ENCODE measurements around the gene PLPPR1. TPM values are rescaled to one million over a fixed set of nuclear protein-coding genes. Genes with fewer than 3 reads are reported as not detected.

PLPPR1 gene
- total RNA-seq, 2 experiments from 2014 or later: not detected

DNA sequence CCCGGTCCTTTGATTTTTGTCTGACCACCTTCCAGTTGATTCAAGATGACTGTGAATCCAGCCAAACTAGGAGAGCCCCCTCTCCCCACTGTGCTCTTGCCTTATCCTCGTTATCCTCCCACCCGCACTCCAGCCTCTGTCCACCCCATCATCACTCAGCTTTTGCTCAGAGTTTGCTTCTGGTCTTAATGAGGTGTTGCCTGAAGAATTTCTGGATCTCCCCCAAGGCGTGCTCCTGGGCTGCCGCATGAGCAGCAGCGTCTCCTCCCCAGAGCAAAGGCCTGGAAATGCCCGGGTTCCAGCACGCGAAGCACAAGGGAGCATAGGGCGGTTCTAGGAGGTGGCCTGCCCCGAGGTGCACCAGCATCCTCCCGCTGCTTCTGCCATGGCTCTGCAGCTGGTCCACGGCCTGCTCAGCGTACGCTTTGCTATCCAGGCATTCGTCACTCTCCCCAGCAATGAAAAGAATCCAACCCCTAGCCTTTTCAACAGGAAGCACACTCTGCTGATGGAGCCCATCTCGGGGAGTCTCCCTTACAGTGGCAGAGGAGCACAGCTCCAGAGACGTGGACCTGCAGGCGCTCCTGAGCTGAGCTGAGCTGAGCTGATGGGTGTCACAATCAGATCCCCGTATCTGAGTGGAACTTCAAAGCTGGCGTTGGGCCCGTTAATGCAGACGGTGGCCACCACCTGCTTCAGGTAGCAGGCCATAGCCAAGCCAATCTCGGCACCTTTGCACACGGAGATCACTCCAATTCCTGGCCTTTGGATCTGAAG is 305.6 kb downstream of the PLPPR1 start:
- no peaks in the 10 kb centered on the region for H3K4me1 Mint-ChIP-seq
- ChIA-PET CTCF (no interaction called here), POLR2A (no interaction called here)
- H3K9me3 Mint-ChIP-seq: no peaks in the 10 kb centered on the region
- no peak overlapping the region for H3K4me3 Mint-ChIP-seq
- no peak overlapping the region for H3K27ac Mint-ChIP-seq
- H3K36me3 Mint-ChIP-seq (ENCODE audit: low read depth): no peaks in the 10 kb centered on the region
- DNase-seq: no peak
- H3K27me3 Mint-ChIP-seq: peaks cover 4% of the 10 kb centered on the region

DNA sequence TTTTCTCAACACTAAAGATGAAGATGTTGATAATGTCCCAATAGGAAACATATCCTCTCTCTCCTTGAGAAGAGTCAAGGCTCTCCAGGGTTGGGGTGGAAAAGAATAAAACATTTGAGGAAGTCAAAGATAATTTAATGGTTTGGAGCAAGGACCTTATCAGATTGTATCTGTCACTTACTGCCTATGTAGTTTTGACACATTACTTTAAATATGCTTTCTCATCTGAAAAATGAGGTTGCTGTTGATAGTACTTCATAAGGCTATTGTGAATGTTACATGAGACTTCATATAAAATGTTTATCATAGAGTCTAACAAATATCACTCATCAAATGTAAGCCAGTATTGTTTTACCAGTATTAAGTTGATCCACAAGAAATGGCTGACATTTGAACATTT is 307.6 kb downstream of the PLPPR1 start:
- CTCF ChIA-PET: no interaction called here

DNA sequence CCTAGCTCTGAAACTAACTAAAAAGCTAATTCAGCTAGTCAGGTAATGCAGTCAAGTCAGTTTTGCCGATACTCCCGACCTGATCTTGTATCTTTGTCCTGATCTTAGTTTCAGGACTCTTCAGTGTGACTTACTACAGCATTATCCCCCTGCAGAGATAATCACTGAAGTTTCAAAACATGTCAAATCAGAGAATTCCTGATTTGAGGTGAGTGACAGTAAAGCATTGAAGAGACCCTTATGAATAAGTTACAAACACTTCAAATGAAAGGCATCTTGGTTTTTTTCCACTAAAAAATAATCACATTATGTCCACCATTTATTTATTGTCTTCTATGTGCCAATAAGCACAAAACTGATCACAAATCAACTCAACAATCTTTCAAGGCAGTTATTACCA is 308.7 kb downstream of the PLPPR1 start:
- Mint-ChIP-seq H3K36me3 (ENCODE audit: low read depth) (no peaks in the 10 kb centered on the region), H3K4me3 (no peak overlapping the region), H3K27me3 (peaks cover 2% of the 10 kb centered on the region), H3K4me1 (no peaks in the 10 kb centered on the region), H3K27ac (no peak overlapping the region), H3K9me3 (no peaks in the 10 kb centered on the region)
- ChIA-PET CTCF (no interaction called here), POLR2A (no interaction called here)
- no peak for DNase-seq

More for the DNA sequence above, 307.6 kb downstream of the PLPPR1 start:
- H3K4me1 Mint-ChIP-seq: no peaks in the 10 kb centered on the region
- H3K4me3 Mint-ChIP-seq: no peak overlapping the region
- H3K36me3 Mint-ChIP-seq (ENCODE audit: low read depth): no peaks in the 10 kb centered on the region
- peaks cover 4% of the 10 kb centered on the region for H3K27me3 Mint-ChIP-seq
- POLR2A ChIA-PET: no interaction called here
- no peak overlapping the region for H3K27ac Mint-ChIP-seq
- DNase-seq: no peak
- H3K9me3 Mint-ChIP-seq: no peaks in the 10 kb centered on the region

DNA sequence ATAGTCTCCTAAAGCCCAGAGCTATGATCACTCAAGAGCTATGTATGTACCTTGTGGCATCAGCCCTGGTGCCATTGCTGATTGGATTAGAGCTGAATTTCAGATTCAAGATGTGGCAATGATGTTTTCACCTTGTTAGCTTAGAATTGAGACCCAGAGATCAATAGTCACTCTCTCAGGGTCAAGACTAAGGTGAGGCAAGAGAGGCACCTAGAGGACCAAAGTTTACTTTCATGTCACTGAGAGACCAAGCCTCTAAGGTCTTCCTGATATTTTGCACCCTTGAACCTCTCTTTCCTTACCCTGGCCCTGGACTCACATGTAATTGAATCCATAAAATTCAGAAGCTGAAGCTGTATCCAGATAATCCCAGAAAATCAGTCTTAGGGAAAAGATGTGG is 313.4 kb downstream of the PLPPR1 start:
- Mint-ChIP-seq H3K27me3 (peaks cover 5% of the 10 kb centered on the region), H3K36me3 (ENCODE audit: low read depth) (no peaks in the 10 kb centered on the region), H3K27ac (no peak overlapping the region), H3K9me3 (no peaks in the 10 kb centered on the region), H3K4me3 (no peak overlapping the region), H3K4me1 (no peaks in the 10 kb centered on the region)
- no peak for DNase-seq
- POLR2A ChIA-PET: no interaction called here
- CTCF ChIA-PET: no interaction called here

DNA sequence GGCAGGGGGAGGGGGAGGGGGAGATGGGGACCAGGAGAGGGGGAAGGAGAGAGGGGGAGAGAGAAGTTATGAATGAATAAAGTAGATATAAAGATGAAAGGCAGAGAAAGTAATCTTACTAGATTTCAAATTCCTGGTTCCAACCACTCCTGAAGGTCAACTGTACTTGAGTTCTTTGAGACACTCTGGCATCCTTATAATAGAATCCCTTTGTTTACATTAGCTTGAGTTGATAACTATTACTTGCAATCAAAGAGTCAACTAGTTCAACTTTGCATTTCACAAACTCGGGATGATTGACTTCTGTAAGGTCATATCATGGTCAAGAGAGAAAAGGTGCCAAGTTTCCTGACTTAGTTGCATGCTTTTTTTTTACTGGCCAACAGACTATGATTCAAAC is 314.1 kb downstream of the PLPPR1 start:
- H3K9me3 Mint-ChIP-seq: no peaks in the 10 kb centered on the region
- H3K27ac Mint-ChIP-seq: no peak overlapping the region
- no peaks in the 10 kb centered on the region for H3K4me1 Mint-ChIP-seq
- peaks cover 7% of the 10 kb centered on the region for H3K27me3 Mint-ChIP-seq
- H3K36me3 Mint-ChIP-seq (ENCODE audit: low read depth): no peaks in the 10 kb centered on the region
- POLR2A ChIA-PET: no interaction called here
- H3K4me3 Mint-ChIP-seq: no peak overlapping the region
- no peak for DNase-seq
- CTCF ChIA-PET: no interaction called here

DNA sequence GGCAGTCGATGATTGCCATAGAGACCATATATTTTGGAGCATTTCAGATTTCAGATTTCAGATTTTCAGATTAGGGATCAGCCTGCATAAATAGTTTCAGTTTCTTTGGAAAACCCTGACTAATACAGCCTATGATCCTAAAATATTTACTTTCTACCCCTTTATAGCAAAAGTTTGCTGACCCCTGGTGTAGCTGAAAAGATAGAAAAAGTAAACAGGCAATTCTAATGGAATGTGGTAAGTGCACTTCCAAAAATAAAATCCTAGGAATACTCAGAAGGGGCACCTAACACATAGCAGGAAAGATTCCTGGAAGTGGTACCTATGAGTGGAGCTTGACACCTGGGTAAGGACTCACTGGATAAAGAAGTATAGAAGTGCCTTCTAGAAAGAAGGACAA is 321.8 kb downstream of the PLPPR1 start:
- ChIA-PET CTCF (no interaction called here), POLR2A (no interaction called here)
- no peaks in the 10 kb centered on the region for H3K9me3 Mint-ChIP-seq
- DNase-seq: no peak
- peaks cover 12% of the 10 kb centered on the region for H3K27me3 Mint-ChIP-seq
- no peak overlapping the region for H3K27ac Mint-ChIP-seq
- H3K36me3 Mint-ChIP-seq (ENCODE audit: low read depth): no peaks in the 10 kb centered on the region
- H3K4me3 Mint-ChIP-seq: no peak overlapping the region
- H3K4me1 Mint-ChIP-seq: no peaks in the 10 kb centered on the region

DNA sequence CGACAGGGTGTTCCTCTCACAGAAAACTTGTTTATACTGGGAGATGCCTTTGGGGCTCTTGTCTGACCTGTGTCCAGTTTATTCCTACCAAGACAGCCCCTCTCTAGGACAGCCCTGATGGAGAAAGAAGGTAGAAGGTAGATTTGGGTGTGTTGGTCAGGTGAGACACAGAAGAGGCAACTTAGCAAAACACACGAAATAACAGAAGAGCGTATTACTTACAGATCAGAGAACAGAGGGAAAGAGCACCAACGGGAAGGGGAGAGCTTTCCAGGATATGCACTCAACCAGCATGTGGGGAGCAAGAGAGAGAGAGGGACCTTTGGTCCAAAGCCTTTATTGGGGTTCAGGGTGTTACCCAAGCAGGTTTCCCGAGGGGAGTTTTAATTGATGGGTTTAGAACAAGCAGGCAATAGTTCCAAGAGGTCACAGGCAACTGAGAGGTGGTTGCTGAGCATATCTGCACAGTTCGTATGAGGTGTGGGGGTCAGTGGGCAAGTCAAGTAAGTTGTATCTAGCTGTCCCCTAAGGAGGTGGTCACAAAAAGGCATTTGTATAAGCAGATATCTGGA is 324.5 kb downstream of the PLPPR1 start:
- no peak for DNase-seq
- peaks cover 6% of the 10 kb centered on the region for H3K27me3 Mint-ChIP-seq
- ChIA-PET POLR2A (no interaction called here), CTCF (no interaction called here)
- H3K36me3 Mint-ChIP-seq (ENCODE audit: low read depth): no peaks in the 10 kb centered on the region
- H3K9me3 Mint-ChIP-seq: no peaks in the 10 kb centered on the region
- H3K4me3 Mint-ChIP-seq: no peak overlapping the region
- H3K27ac Mint-ChIP-seq: no peak overlapping the region
- H3K4me1 Mint-ChIP-seq: no peaks in the 10 kb centered on the region

DNA sequence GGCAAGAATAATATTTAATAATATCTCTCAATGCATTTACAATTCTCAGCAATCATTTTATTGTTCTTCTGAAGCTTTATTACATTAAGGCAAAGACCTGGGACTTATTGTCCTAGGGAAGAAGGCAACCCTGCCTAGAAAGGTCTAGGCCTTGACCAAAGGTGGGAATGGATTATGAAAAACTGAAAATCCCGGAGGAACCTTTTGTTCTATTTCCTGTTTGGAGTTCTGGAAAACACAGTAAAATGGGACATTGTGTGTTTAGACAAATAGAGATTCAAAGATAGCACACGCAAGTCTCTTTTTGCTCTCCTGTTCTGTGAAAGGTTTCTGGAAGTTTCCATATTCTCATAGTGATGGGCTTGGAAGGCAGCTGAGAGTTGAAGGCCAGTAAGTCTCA is 325.2 kb downstream of the PLPPR1 start:
- H3K4me1 Mint-ChIP-seq: no peaks in the 10 kb centered on the region

DNA sequence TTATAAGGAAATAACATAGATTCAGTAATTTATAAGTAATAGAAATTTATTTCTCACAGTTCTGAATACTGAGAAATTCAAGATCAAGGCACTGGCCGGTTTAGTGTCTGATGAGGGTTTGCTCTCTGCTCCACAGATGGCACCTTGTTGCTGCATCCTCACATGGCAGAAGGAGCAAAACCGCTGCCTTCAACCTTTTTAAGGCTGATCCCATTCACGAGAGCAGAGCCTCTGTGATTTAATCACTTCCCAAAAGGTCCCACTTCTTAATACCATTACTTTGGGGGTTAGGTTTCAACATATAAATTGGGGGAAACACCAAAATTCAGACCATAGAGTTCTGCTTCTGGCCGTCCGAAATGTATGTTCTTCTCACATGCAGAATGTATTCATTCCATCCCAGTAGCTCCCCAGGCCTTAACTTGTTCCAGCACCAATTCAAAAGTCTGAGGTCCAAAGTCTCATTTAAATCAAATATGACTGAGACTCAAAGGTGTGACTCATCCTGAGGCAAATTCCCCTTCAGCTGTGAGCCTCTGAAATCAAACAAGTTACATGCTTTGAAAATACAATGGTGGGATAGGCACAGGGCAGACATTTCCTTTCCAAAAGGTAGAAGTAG is 325.7 kb downstream of the PLPPR1 start:
- Mint-ChIP-seq H3K27ac (no peak overlapping the region), H3K27me3 (no peaks in the 10 kb centered on the region), H3K4me3 (no peak overlapping the region), H3K36me3 (ENCODE audit: low read depth) (no peaks in the 10 kb centered on the region), H3K4me1 (no peaks in the 10 kb centered on the region), H3K9me3 (no peaks in the 10 kb centered on the region)
- no peak for DNase-seq
- CTCF ChIA-PET: no interaction called here
- POLR2A ChIA-PET: no interaction called here

More for the DNA sequence above, 325.2 kb downstream of the PLPPR1 start:
- ChIA-PET POLR2A (no interaction called here), CTCF (no interaction called here)
- Mint-ChIP-seq H3K4me3 (no peak overlapping the region), H3K27ac (no peak overlapping the region), H3K9me3 (no peaks in the 10 kb centered on the region), H3K36me3 (ENCODE audit: low read depth) (no peaks in the 10 kb centered on the region), H3K27me3 (peaks cover 3% of the 10 kb centered on the region)
- DNase-seq: no peak

DNA sequence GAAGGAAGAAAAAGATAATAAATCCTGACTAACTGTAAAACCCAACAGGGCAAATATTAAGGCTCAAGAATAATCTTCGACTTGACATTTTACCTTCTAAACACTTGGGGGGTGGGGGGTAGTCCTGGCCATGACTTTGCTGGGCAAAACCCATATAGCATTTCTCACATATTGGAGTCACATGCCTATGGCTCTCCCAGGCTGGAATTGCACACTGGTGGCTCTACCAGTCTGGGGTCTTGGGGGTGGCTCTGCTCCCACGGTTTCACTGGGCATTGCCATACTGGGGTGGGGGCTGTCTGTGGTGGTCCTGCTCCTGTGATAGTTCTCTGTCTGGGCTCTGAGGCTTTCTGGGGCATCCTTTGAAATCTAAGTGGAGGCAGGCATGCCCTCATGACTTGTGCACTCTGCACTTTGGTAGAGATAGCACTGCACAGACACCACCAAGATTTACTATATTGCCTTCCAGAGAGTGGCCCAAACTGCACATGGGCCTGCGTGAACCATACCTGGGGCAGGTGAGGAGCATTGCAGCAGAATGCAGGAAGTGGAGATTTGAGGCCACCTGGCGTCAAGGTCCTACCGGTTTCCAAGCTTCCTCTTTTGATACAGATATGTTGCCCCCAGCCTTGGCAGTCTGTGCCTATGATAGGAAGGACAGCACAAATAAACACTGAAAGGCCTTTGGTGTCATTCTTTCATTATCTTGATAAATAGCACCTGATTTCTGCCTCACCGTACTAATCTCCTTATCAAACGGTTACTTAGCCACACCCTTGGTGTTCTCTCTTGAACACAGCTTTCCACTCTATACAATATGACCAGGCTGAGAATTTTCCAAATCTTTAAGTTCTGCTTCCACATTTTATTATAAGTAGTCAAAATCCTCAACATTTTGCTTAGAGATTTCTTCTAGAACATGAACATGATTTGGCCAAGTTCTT is 326.5 kb downstream of the PLPPR1 start:
- no peaks in the 10 kb centered on the region for H3K4me1 Mint-ChIP-seq
- no peaks in the 10 kb centered on the region for H3K27me3 Mint-ChIP-seq

DNA sequence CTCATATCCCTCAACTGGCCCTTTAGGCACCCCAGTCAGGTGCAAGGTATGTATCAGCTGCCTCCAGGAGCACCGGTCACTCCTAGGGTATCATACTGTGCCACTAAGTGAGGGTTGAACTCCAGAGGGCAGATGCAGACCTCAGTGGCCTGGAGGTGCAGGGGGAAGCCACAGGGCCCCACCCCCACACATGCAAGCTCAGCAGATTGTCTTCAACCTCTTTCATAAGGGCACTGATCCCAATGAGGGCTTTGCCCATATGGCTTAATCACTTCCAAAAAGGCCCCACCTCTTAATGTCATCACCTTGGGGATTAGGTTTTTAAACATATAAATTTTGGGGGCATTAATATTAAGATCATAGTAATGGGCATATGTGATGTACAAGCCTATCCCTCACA is 328.1 kb downstream of the PLPPR1 start:
- no peaks in the 10 kb centered on the region for H3K4me1 Mint-ChIP-seq
- DNase-seq: no peak

More for the DNA sequence above, 326.5 kb downstream of the PLPPR1 start:
- Mint-ChIP-seq H3K4me3 (no peak overlapping the region), H3K36me3 (ENCODE audit: low read depth) (no peaks in the 10 kb centered on the region), H3K27ac (no peak overlapping the region), H3K9me3 (no peaks in the 10 kb centered on the region)
- no peak for DNase-seq
- POLR2A ChIA-PET: no interaction called here
- CTCF ChIA-PET: no interaction called here

DNA sequence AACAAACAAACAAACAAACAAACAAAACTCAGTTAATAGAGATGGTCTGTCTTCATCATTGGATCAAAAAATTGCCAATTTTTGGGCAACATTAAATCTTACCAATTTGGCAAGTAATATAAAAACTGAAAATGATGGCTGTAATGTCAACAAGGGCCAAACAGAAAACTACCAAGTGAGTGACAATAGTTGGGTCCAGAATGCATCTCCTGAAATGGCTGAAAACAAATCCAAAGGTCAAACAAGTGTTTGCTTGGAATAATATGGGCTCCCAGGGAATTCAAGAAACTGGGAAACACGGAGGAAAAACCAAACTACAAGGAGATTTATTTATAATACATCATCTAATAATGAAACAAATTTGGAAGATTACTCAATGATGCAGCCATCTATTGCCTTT is 331.2 kb downstream of the PLPPR1 start:
- POLR2A ChIA-PET: no interaction called here
- H3K27ac Mint-ChIP-seq: no peak overlapping the region
- no peaks in the 10 kb centered on the region for H3K36me3 Mint-ChIP-seq (ENCODE audit: low read depth)
- CTCF ChIA-PET: no interaction called here
- DNase-seq: no peak
- no peaks in the 10 kb centered on the region for H3K4me1 Mint-ChIP-seq
- no peaks in the 10 kb centered on the region for H3K27me3 Mint-ChIP-seq
- no peak overlapping the region for H3K4me3 Mint-ChIP-seq
- no peaks in the 10 kb centered on the region for H3K9me3 Mint-ChIP-seq

More for the DNA sequence above, 328.1 kb downstream of the PLPPR1 start:
- CTCF ChIA-PET: no interaction called here
- POLR2A ChIA-PET: no interaction called here
- H3K27ac Mint-ChIP-seq: no peak overlapping the region
- no peak overlapping the region for H3K4me3 Mint-ChIP-seq
- no peaks in the 10 kb centered on the region for H3K36me3 Mint-ChIP-seq (ENCODE audit: low read depth)
- no peaks in the 10 kb centered on the region for H3K9me3 Mint-ChIP-seq
- H3K27me3 Mint-ChIP-seq: no peaks in the 10 kb centered on the region

DNA sequence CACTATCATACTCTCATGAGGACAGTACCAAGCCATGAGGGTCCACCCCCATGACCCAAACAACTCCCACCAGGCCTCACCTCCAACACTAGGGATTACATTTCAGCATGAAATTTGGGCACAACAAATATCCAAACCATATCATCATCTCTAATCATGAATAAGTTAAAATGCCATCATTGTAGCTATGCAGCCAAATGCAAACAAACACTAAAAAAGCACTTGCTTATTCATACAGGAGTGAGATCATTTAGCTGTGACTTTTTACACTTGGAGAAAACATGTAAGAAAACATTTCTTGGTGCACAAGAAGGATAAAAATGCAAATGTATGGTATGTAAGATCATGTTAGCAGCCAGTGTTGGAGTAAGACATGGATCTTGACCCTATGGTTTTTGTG is 332.1 kb downstream of the PLPPR1 start:
- Mint-ChIP-seq H3K4me3 (no peak overlapping the region), H3K4me1 (no peaks in the 10 kb centered on the region), H3K27me3 (no peaks in the 10 kb centered on the region), H3K36me3 (ENCODE audit: low read depth) (no peaks in the 10 kb centered on the region), H3K9me3 (no peaks in the 10 kb centered on the region), H3K27ac (no peak overlapping the region)
- DNase-seq: no peak
- ChIA-PET CTCF (no interaction called here), POLR2A (no interaction called here)

Measured in activated CD4-positive, alpha-beta T cell treated with anti-CD3 and anti-CD28 coated beads, Interleukin-2, amount 10 ng/mL, durations not matched to agents 7 days and 5 days (primary cell).